ENCODE results near the gene CENPX. TPM values are rescaled to one million over a fixed set of nuclear protein-coding genes. Genes with fewer than 3 reads are reported as not detected.

Gene CENPX
- total and polyA plus RNA-seq, 2 of the 13 experiments (the other 11 are each of a cell fraction or from before 2014, with no cell fraction given), result 92.7 to 170 TPM

GRCh38 chr17:82000803-82001570 lies 21.7 kb downstream of the CENPX start (continued):
- TF ChIP-seq CHD4 (IDR thresholded peaks at IDR 0.05; ENCODE audit: borderline replicate concordance, low read length) (no peak; the same call in 1 of the 2 replicates), ZNF749 (CRISPR knock-in tag; IDR thresholded peaks at IDR 0.05; ENCODE audit: borderline replicate concordance) (peak; percentile 92; the same call in 1 of the 2 replicates), ARID2 (CRISPR knock-in tag; IDR thresholded peaks at IDR 0.05; ENCODE audit: borderline replicate concordance) (peak; percentile 44), ZNF180 (CRISPR knock-in tag; IDR thresholded peaks at IDR 0.05; ENCODE audit: borderline replicate concordance, low read depth) (peak; percentile 56; the same call in 1 of the 2 replicates), TERF1 (CRISPR knock-in tag; IDR thresholded peaks at IDR 0.05) (peak; percentile 59; the same call in 1 of the 2 replicates), ZNF224 (CRISPR knock-in tag; IDR thresholded peaks at IDR 0.05) (no peak), ISX (CRISPR knock-in tag; conservative IDR thresholded peaks at IDR 0.05) (0 out of 2 replicates have a peak, but pooled peaks have one; percentile 33), ZNF20 (CRISPR knock-in tag; IDR thresholded peaks at IDR 0.05) (0 out of 2 replicates have a peak, but pooled peaks have one; percentile 83), FIP1L1 (IDR thresholded peaks at IDR 0.05; ENCODE audit: borderline replicate concordance, insufficient read depth, low read depth, low read length) (peak; percentile 90; the same call in 1 of the 2 replicates), ZNF687 (CRISPR knock-in tag; IDR thresholded peaks at IDR 0.05) (peak; percentile 88), MATR3 (CRISPR knock-in tag; IDR thresholded peaks at IDR 0.05) (no peak), NRL (CRISPR knock-in tag; IDR thresholded peaks at IDR 0.05; ENCODE audit: borderline replicate concordance) (no peak; the same call in 1 of the 2 replicates), NFE2L1 (CRISPR knock-in tag; IDR thresholded peaks at IDR 0.05; ENCODE audit: borderline replicate concordance) (no peak), KLF16 (CRISPR knock-in tag; IDR thresholded peaks at IDR 0.05) (peak; percentile 93 to 98; a peak in 3 of 4 replicates), HMGA1 (CRISPR knock-in tag; conservative IDR thresholded peaks at IDR 0.05) (no peak), STAG1 (CRISPR knock-in tag; IDR thresholded peaks at IDR 0.05) (peak; percentile 42), ZNF543 (CRISPR knock-in tag; IDR thresholded peaks at IDR 0.05) (peak; percentile 43; the same call in 1 of the 2 replicates), ATRX (CRISPR knock-in tag; IDR thresholded peaks at IDR 0.05; ENCODE audit: borderline replicate concordance) (no peak), ZNF580 (CRISPR knock-in tag; IDR thresholded peaks at IDR 0.05; ENCODE audit: borderline replicate concordance, low read depth) (peak; percentile 66; the same call in 1 of the 2 replicates), EEA1 (CRISPR knock-in tag; IDR thresholded peaks at IDR 0.05; ENCODE audit: borderline replicate concordance) (peak; percentile 78; the same call in 1 of the 2 replicates), ZFYVE20 (CRISPR knock-in tag; IDR thresholded peaks at IDR 0.05; ENCODE audit: borderline replicate concordance, low read depth) (no peak), KLF13 (CRISPR knock-in tag; IDR thresholded peaks at IDR 0.05) (peak; percentile 80; the same call in 1 of the 2 replicates), ZNF207 (IDR thresholded peaks at IDR 0.05; ENCODE audit: borderline replicate concordance) (no peak), ZSCAN21 (CRISPR knock-in tag; IDR thresholded peaks at IDR 0.05; ENCODE audit: borderline replicate concordance) (peak; percentile 40; the same call in 1 of the 2 replicates)

Measured in HepG2 (cell line).